Natural killer cell (primary cell): ENCODE measurements around the gene RGL3. TPM values are rescaled to one million over a fixed set of nuclear protein-coding genes. Genes with fewer than 3 reads are reported as not detected.

Source experiments
- ATAC-seq, 3 donors: fragments of 150-1000 bp in 2 of 3; fragments of 200-7000 bp in 1 of 3; cut with Tn5 transposase; 1 replicate in 1 of 3; 2 replicates in 2 of 3; pipeline ENCODE4 v1.10.0; 2021; ENCODE audit warnings: mild to moderate bottlenecking in 2 of 3, moderate library complexity in 2 of 3
- DNase-seq, 2 donors: peaks; one replicate each; pipeline versions ENCODE4 v3.0.0 to v3.0.0-alpha.2; 2013 to 2021; ENCODE audit warnings: mixed read lengths in 1 of 2
- H3K27ac ChIP-seq: one replicate; pipeline ENCODE4 v1.5.1; 2013; ENCODE audit warnings: mild to moderate bottlenecking, low read length
- H3K27me3 ChIP-seq: one replicate; pipeline ENCODE4 v1.6.1; 2013; ENCODE audit warnings: low read length; ENCODE audit not compliant: control insufficient read depth, insufficient read depth
- H3K36me3 ChIP-seq: one replicate; pipeline ENCODE4 v1.6.1; 2013; ENCODE audit warnings: low read length; ENCODE audit not compliant: control insufficient read depth, insufficient read depth
- H3K4me1 ChIP-seq: one replicate; pipeline ENCODE4 v1.6.1; 2013; ENCODE audit warnings: low read length; ENCODE audit not compliant: control insufficient read depth, insufficient read depth
- H3K4me3 ChIP-seq: one replicate; pipeline ENCODE4 v1.5.1; 2013; ENCODE audit warnings: low read length
- H3K9me3 ChIP-seq: one replicate; pipeline ENCODE4 v1.6.1; 2013; ENCODE audit warnings: low read length; ENCODE audit not compliant: control insufficient read depth, insufficient read depth
- H3K27ac Mint-ChIP-seq, 2 donors: one replicate each; pipeline ENCODE4 v1.8.0; 2022; ENCODE audit warnings: mild to moderate bottlenecking in 2 of 2, mixed read lengths in 2 of 2, moderate library complexity in 1 of 2
- H3K27me3 Mint-ChIP-seq, 2 donors: one replicate each; pipeline ENCODE4 v1.8.0; 2022; ENCODE audit warnings: low read depth in 2 of 2, mixed read lengths in 2 of 2
- H3K36me3 Mint-ChIP-seq: one replicate; pipeline ENCODE4 v1.8.0; 2022; ENCODE audit warnings: mixed read lengths
- H3K4me1 Mint-ChIP-seq, 2 donors: one replicate each; pipeline ENCODE4 v1.8.0; 2022; ENCODE audit warnings: mixed read lengths in 2 of 2
- H3K4me3 Mint-ChIP-seq: one replicate; pipeline ENCODE4 v1.8.0; 2022; ENCODE audit warnings: mild to moderate bottlenecking, moderate library complexity, mixed read lengths
- H3K9me3 Mint-ChIP-seq, 2 donors: one replicate each; pipeline ENCODE4 v1.8.0; 2022; ENCODE audit warnings: mixed read lengths in 2 of 2
- WGBS: methylation state at CpG from one replicate; pipeline ENCODE4 v1.1.7; 2013; ENCODE audit warnings: missing lambda C conversion rate; ENCODE audit not compliant: insufficient coverage; 5-methylcytosine and 5-hydroxymethylcytosine counted together
- intact Hi-C: fragments of 100-400 bp; cut with micrococcal nuclease; formaldehyde crosslinking; loops from one replicate; pipeline ENCODE4 v1.14.2; 2022
- total RNA-seq, 4 donors: library from RNA; stranded (reverse); fragments of 120-200 nt in 1 of 4; gene quantifications; one replicate each; pipeline versions ENCODE4 v1.2.3 to v1.2.4, GENCODE V29; 2013 to 2022
- TF ChIP-seq, protein P1 (sequence below): fragments of 200-600 bp; IDR thresholded peaks from one replicate; pipeline ENCODE4 v1.8.0; 2022; ENCODE audit warnings: antibody characterized with exemption

Gene RGL3
- total RNA-seq, 3 donors from 2014 or later (not counting 1 experiment from before 2014, with no cell fraction given), result 0.48 TPM; not detected in 2

DNA sequence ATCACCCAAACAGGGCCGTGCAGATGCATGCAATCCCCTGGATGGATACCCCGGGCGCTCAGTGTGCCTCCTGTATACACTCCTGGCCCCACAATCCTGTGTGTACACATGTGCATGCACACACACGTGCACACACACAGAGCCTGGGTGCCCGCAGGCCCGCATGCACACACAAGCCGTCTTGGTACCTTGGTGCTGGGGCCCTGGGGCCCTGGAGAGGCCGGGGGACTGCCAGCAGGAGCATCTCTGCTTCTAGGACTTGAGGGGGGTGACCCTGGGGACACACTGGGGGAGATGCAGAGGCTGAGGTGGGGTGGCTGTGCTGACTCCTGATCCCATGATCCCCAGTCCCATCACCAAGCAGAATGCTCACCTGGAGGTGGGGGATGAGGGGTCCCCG is 19.4 kb downstream of the RGL3 start:
- Mint-ChIP-seq H3K4me1 (no peaks in the 10 kb centered on the region), H3K27ac (no peak overlapping the region), H3K4me3 (no peak overlapping the region), H3K9me3 (no peaks in the 10 kb centered on the region), H3K36me3 (no peaks in the 10 kb centered on the region), H3K27me3 (peaks cover 0 to 6% of the 10 kb centered on the region in 2 donors)
- intact Hi-C loops, result no loop called here
- TF ChIP-seq, protein P1, sequence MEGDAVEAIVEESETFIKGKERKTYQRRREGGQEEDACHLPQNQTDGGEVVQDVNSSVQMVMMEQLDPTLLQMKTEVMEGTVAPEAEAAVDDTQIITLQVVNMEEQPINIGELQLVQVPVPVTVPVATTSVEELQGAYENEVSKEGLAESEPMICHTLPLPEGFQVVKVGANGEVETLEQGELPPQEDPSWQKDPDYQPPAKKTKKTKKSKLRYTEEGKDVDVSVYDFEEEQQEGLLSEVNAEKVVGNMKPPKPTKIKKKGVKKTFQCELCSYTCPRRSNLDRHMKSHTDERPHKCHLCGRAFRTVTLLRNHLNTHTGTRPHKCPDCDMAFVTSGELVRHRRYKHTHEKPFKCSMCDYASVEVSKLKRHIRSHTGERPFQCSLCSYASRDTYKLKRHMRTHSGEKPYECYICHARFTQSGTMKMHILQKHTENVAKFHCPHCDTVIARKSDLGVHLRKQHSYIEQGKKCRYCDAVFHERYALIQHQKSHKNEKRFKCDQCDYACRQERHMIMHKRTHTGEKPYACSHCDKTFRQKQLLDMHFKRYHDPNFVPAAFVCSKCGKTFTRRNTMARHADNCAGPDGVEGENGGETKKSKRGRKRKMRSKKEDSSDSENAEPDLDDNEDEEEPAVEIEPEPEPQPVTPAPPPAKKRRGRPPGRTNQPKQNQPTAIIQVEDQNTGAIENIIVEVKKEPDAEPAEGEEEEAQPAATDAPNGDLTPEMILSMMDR, result no peak
- Histone ChIP-seq H3K36me3 (no peaks in the 10 kb centered on the region), H3K27me3 (no peaks in the 10 kb centered on the region), H3K9me3 (no peaks in the 10 kb centered on the region), H3K27ac (no peak overlapping the region), H3K4me1 (no peaks in the 10 kb centered on the region), H3K4me3 (no peak overlapping the region)
- 93% methylated on average over 9 of the region's 9 CpGs for WGBS
- DNase-seq, result no peak
- ATAC-seq, result no peak

DNA sequence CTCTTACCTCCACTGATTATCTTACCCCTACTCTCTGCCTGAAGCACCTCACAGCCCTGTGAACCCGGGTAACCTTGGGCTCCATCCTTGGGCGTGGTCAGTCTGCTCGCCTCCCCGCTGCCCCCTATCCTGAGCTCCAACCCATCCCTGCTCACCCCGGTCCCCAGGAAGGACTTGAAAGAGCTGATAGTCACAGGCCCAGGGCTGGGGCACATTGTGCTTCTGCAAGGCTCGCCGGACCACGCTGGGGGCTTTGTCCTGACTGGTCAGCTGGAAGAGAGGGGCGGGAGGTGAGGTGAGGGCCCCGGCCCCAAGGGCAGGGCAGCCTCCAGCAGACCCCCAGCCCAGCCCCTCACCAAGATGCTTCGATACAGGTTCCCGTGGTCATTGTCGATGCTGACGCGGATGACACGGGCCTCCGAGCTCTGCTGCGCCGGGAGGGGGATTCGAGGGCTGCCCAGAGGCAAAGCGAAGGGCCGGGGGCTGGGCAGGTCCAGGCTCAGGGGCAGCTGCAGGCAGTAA is 22.0 kb downstream of the RGL3 start:
- H3K36me3 ChIP-seq, result no peaks in the 10 kb centered on the region
- no peaks in the 10 kb centered on the region for H3K36me3 Mint-ChIP-seq
- H3K9me3 Mint-ChIP-seq, result no peaks in the 10 kb centered on the region
- 91% methylated on average over 22 of the region's 22 CpGs for WGBS
- TF ChIP-seq, protein P1, result no peak
- no peak overlapping the region for H3K4me3 Mint-ChIP-seq
- intact Hi-C loops, result no loop called here
- no peak for ATAC-seq
- H3K27me3 ChIP-seq, result no peaks in the 10 kb centered on the region
- H3K9me3 ChIP-seq, result no peaks in the 10 kb centered on the region
- no peak overlapping the region for H3K27ac Mint-ChIP-seq
- H3K27ac ChIP-seq, result no peak overlapping the region
- H3K4me3 ChIP-seq, result no peak overlapping the region
- H3K27me3 Mint-ChIP-seq, result peaks cover 0 to 6% of the 10 kb centered on the region in 2 donors
- no peak for DNase-seq
- H3K4me1 ChIP-seq, result no peaks in the 10 kb centered on the region
- no peaks in the 10 kb centered on the region for H3K4me1 Mint-ChIP-seq

DNA sequence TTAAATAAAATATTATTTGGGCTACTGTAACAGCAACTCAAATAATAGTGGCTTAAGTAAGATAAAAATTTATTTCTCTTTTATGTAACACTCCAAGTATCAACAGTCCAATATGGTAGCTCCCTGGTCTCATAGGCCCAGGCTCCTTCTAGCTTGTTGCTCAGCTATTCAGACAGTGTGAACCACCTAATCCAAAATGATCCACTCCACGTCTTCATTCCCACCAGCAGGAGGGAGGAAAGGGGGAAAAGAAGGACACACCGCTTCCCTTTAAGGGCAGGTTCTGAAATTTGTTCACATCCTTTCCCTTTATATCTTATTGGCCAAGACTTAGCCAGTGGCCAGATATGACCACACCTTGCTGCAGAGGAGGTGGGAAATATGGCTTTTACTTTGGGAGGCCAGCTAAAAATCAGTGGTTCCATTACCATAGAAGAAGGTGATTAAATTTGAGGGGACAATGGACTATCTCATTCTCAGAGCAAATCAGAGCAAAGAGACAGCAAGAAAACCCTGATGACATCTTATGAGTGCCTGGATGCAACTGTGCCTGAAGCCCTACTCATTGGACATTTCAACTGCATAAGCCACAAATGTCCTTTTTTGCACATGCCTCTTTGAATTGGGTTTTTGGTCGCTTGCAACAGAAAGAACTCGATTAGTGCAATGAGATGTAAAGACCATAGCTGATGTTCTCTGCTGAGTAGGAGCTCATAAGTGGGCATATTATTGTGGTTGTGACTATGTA is 28.0 kb downstream of the RGL3 start:
- Histone ChIP-seq H3K4me1 (peaks cover 5% of the 10 kb centered on the region), H3K4me3 (no peak overlapping the region), H3K9me3 (peaks cover 5% of the 10 kb centered on the region), H3K36me3 (no peaks in the 10 kb centered on the region), H3K27me3 (no peaks in the 10 kb centered on the region), H3K27ac (no peak overlapping the region)
- no peak overlapping the region for H3K4me3 Mint-ChIP-seq
- intact Hi-C loops, result no loop called here
- 95% methylated on average over 2 of the region's 4 CpGs for WGBS
- H3K9me3 Mint-ChIP-seq, result no peaks in the 10 kb centered on the region
- peaks cover 0 to 4% of the 10 kb centered on the region in 2 donors for H3K27me3 Mint-ChIP-seq
- ATAC-seq, result no peak
- TF ChIP-seq, protein P1, result no peak
- H3K27ac Mint-ChIP-seq, result no peak overlapping the region
- no peak for DNase-seq
- no peaks in the 10 kb centered on the region for H3K4me1 Mint-ChIP-seq
- no peaks in the 10 kb centered on the region for H3K36me3 Mint-ChIP-seq

DNA sequence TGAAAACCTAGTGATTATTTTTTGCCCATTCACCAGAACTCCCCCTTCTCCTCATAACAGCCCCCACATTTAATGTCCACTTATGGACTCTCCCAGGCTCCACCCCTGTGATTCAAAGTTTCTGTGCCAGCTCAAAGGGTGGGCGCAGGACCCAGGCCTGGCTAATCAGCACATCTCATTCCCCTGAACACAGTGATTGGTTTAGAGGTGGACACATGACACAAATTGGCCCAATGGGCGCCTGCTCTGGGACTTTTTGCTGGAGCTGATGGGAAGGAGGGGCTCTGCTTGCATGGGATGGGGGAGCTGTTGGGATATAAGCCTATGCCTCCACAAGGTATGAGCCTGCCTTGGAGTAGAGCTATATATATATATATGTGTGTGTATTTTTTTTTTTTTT is 28.8 kb downstream of the RGL3 start:
- TF ChIP-seq, protein P1, result no peak
- Mint-ChIP-seq H3K27me3 (peaks cover 0 to 3% of the 10 kb centered on the region in 2 donors), H3K4me1 (no peaks in the 10 kb centered on the region), H3K9me3 (no peaks in the 10 kb centered on the region), H3K4me3 (no peak overlapping the region), H3K27ac (no peak overlapping the region), H3K36me3 (no peaks in the 10 kb centered on the region)
- peaks cover 5% of the 10 kb centered on the region for H3K4me1 ChIP-seq
- H3K36me3 ChIP-seq, result no peaks in the 10 kb centered on the region
- H3K4me3 ChIP-seq, result no peak overlapping the region
- DNase-seq (no peak), ATAC-seq (no peak)
- intact Hi-C loops, result no loop called here
- H3K27me3 ChIP-seq, result no peaks in the 10 kb centered on the region
- H3K27ac ChIP-seq, result no peak overlapping the region
- WGBS, result 100% methylated on average over 2 of the region's 2 CpGs
- H3K9me3 ChIP-seq, result peaks cover 5% of the 10 kb centered on the region
